DND-41 (cell line): ENCODE measurements around the gene RAB43.

Experiments
- ATAC-seq: fragments of 200-7000 bp; cut with Tn5 transposase; 3 replicates; pipeline ENCODE4 v1.9.1; 2021; ENCODE audit warnings: low read depth; ENCODE audit not compliant: insufficient read depth
- DNase-seq: peaks from one replicate; pipeline ENCODE4 v3.0.0-alpha.2; 2020
- H2AFZ ChIP-seq: 2 replicates; pipeline ENCODE4 v1.6.0; 2012; ENCODE audit warnings: low read depth, low read length
- H3K27ac ChIP-seq: 2 replicates; pipeline ENCODE4 v1.5.1; 2012; ENCODE audit warnings: low read length, inconsistent platforms
- H3K27me3 ChIP-seq: fragments of 200-600 bp; sonication (generic); 2 replicates; pipeline ENCODE4 v1.6.0; 2012; ENCODE audit warnings: low read length, mild to moderate bottlenecking, inconsistent platforms; ENCODE audit not compliant: insufficient read depth, poor library complexity
- H3K36me3 ChIP-seq: 2 replicates; pipeline ENCODE4 v1.5.1; 2012; ENCODE audit warnings: low read length, inconsistent platforms; ENCODE audit not compliant: insufficient read depth
- H3K4me1 ChIP-seq: 2 replicates; pipeline ENCODE4 v1.5.1; 2012; ENCODE audit warnings: mild to moderate bottlenecking, low read length; ENCODE audit not compliant: insufficient read depth
- H3K4me2 ChIP-seq: 2 replicates; pipeline ENCODE4 v1.6.0; 2012; ENCODE audit warnings: mild to moderate bottlenecking, moderate library complexity, low read length, inconsistent platforms; ENCODE audit not compliant: insufficient read depth
- H3K4me3 ChIP-seq, 2 experiments: fragments of 200-600 bp in 1 of 2; shearing (Covaris generic) in 1 of 2; 2 replicates each; pipeline ENCODE4 v1.5.1; 2012 to 2016; ENCODE audit warnings: inconsistent platforms in 2 of 2, low read length in 2 of 2, mild to moderate bottlenecking in 2 of 2, low read depth in 1 of 2, moderate library complexity in 1 of 2
- H3K79me2 ChIP-seq: 2 replicates; pipeline ENCODE4 v1.6.0; 2012; ENCODE audit warnings: low read length, inconsistent platforms; ENCODE audit not compliant: insufficient read depth
- H3K9ac ChIP-seq: 2 replicates; pipeline ENCODE4 v1.6.0; 2012; ENCODE audit warnings: low read depth, mild to moderate bottlenecking, inconsistent platforms, low read length, moderate library complexity
- H3K9me3 ChIP-seq: 2 replicates; pipeline ENCODE4 v1.5.1; 2012; ENCODE audit warnings: low read length, moderate library complexity, mild to moderate bottlenecking, inconsistent platforms; ENCODE audit not compliant: insufficient read depth, severe bottlenecking
- H4K20me1 ChIP-seq: 2 replicates; pipeline ENCODE4 v1.6.0; 2012; ENCODE audit warnings: low read length; ENCODE audit not compliant: insufficient read depth
- CTCF ChIP-seq: IDR thresholded peaks from 2 replicates; pipeline ENCODE4 v1.5.1; 2012; ENCODE audit warnings: borderline replicate concordance, low read length, moderate library complexity, mild to moderate bottlenecking; ENCODE audit not compliant: poor library complexity, severe bottlenecking; ENCODE audit errors: extremely low read depth
- EZH2 ChIP-seq: IDR thresholded peaks from 3 replicates; pipeline ENCODE4 v1.6.1; 2012; ENCODE audit warnings: borderline replicate concordance, low read depth, mild to moderate bottlenecking, moderate library complexity, low read length, inconsistent platforms; ENCODE audit not compliant: severe bottlenecking

The RAB43 gene

GRCh38 chr3:129122412-129123011, 908 bp upstream of the RAB43 start:
- Histone ChIP-seq H3K9me3 (no peaks in the 10 kb centered on the region), H3K36me3 (peaks cover 15% of the 10 kb centered on the region), H3K79me2 (peaks cover 33% of the 10 kb centered on the region), H3K4me3 (no peak overlapping the region), H4K20me1 (no peaks in the 10 kb centered on the region; the same call in 1 of the 2 replicates), H3K4me2 (0 out of 2 replicates have a peak overlapping the region, but pooled peaks have one; percentile 95), H2AFZ (no peak overlapping the region), H3K27me3 (no peaks in the 10 kb centered on the region), H3K4me1 (peaks cover 33% of the 10 kb centered on the region), H3K27ac (no peak overlapping the region), H3K9ac (no peak overlapping the region)
- DNase-seq, result no peak
- TF ChIP-seq EZH2 (no peak), CTCF (no peak)
- no peak for ATAC-seq

GRCh38 chr3:129121016-129121791, 400 bp downstream of the RAB43 start:
- Histone ChIP-seq H3K36me3 (peaks cover 13% of the 10 kb centered on the region), H3K79me2 (peaks cover 45% of the 10 kb centered on the region), H3K27me3 (no peaks in the 10 kb centered on the region), H3K4me3 (peak overlapping the region; percentile 74 to 82), H3K27ac (peak overlapping the region; percentile 99), H3K9me3 (no peaks in the 10 kb centered on the region), H4K20me1 (no peaks in the 10 kb centered on the region), H3K4me1 (peaks cover 46% of the 10 kb centered on the region), H3K4me2 (peak overlapping the region; percentile 95), H3K9ac (peak overlapping the region; percentile 88), H2AFZ (peak overlapping the region; percentile 80)
- TF ChIP-seq CTCF (no peak), EZH2 (no peak)
- peak; percentile 31 for ATAC-seq
- DNase-seq, result peak; percentile 63

- Histone ChIP-seq H3K36me3 (peaks cover 16% of the 10 kb centered on the region), H3K4me1 (peaks cover 52% of the 10 kb centered on the region), H3K4me3 (peak overlapping the region; percentile 74 to 82), H3K27ac (peak overlapping the region; percentile 99), H3K79me2 (peaks cover 53% of the 10 kb centered on the region), H4K20me1 (no peaks in the 10 kb centered on the region), H3K9ac (peak overlapping the region; percentile 88), H3K27me3 (no peaks in the 10 kb centered on the region), H2AFZ (peak overlapping the region; percentile 80), H3K9me3 (no peaks in the 10 kb centered on the region), H3K4me2 (peak overlapping the region; percentile 95)
- ATAC-seq (peak; percentile 74), DNase-seq (peak; percentile 96)
- TF ChIP-seq CTCF (peak; percentile 51), EZH2 (no peak)
These were observed 1.2 kb downstream of the RAB43 start for GRCh38 chr3:129120254-129121004.
